BE2C (cell line): ENCODE results near the gene GOLGA2.

Experiments
- DNase-seq: peaks from one replicate; pipeline ENCODE4 v3.0.0-alpha.2; 2020
- H3K27me3 ChIP-seq: fragments of 250-450 bp; sonication (Bioruptor Pico); 2 replicates; pipeline ENCODE4 v1.5.1; 2020; ENCODE audit warnings: mild to moderate bottlenecking
- H3K36me3 ChIP-seq: fragments of 250-450 bp; sonication (Bioruptor Pico); 2 replicates; pipeline ENCODE4 v1.5.1; 2020; ENCODE audit warnings: mild to moderate bottlenecking
- H3K4me1 ChIP-seq: fragments of 250-450 bp; sonication (Bioruptor Pico); 2 replicates; pipeline ENCODE4 v1.5.1; 2020
- H3K4me3 ChIP-seq: 2 replicates; pipeline ENCODE4 v1.5.1; 2011; ENCODE audit warnings: low read depth, low read length
- H3K9me3 ChIP-seq: fragments of 250-450 bp; sonication (Bioruptor Pico); 2 replicates; pipeline ENCODE4 v1.5.1; 2020
- TF ChIP-seq, protein P1 (sequence below): IDR thresholded peaks from 2 replicates; pipeline ENCODE4 v1.5.1; 2012; ENCODE audit warnings: mild to moderate bottlenecking, low read depth, low read length

GOLGA2 gene

GRCh38 chr9:128218518-128219389 lies 57.1 kb downstream of the GOLGA2 start:
- peaks cover 11% of the 10 kb centered on the region for H3K4me1 ChIP-seq
- H3K4me3 ChIP-seq, result peak overlapping the region; percentile 45
- no peaks in the 10 kb centered on the region for H3K27me3 ChIP-seq
- TF ChIP-seq, protein P1, sequence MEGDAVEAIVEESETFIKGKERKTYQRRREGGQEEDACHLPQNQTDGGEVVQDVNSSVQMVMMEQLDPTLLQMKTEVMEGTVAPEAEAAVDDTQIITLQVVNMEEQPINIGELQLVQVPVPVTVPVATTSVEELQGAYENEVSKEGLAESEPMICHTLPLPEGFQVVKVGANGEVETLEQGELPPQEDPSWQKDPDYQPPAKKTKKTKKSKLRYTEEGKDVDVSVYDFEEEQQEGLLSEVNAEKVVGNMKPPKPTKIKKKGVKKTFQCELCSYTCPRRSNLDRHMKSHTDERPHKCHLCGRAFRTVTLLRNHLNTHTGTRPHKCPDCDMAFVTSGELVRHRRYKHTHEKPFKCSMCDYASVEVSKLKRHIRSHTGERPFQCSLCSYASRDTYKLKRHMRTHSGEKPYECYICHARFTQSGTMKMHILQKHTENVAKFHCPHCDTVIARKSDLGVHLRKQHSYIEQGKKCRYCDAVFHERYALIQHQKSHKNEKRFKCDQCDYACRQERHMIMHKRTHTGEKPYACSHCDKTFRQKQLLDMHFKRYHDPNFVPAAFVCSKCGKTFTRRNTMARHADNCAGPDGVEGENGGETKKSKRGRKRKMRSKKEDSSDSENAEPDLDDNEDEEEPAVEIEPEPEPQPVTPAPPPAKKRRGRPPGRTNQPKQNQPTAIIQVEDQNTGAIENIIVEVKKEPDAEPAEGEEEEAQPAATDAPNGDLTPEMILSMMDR, result no peak
- no peaks in the 10 kb centered on the region for H3K9me3 ChIP-seq
- DNase-seq, result peak; percentile 96
- peaks cover 17% of the 10 kb centered on the region for H3K36me3 ChIP-seq

DNA sequence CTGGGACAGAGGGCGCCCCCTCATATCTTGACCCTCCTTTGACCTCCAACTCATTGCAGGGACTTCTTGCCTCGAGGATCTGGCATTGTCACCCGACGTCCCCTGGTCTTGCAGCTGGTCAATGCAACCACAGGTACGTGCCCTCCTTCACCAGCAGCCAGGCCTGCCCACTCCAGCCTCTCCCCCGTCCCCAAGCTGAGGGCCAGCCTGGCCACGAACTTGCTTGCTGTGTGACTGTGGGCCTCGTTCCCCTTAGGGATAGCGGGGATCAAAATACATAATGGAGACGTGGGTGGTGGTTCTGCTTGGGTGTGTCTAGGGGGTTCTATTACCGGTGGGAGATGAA lies 57.7 kb downstream of the GOLGA2 start:
- Histone ChIP-seq H3K4me1 (peaks cover 11% of the 10 kb centered on the region), H3K27me3 (no peaks in the 10 kb centered on the region), H3K36me3 (peaks cover 17% of the 10 kb centered on the region), H3K4me3 (peak overlapping the region; percentile 45), H3K9me3 (no peaks in the 10 kb centered on the region)
- no peak for DNase-seq
- TF ChIP-seq, protein P1, result no peak

- TF ChIP-seq, protein P1, result no peak
- H3K36me3 ChIP-seq, result peaks cover 8% of the 10 kb centered on the region
These were observed 58.8 kb downstream of the GOLGA2 start for GRCh38 chr9:128216781-128217553.

DNA sequence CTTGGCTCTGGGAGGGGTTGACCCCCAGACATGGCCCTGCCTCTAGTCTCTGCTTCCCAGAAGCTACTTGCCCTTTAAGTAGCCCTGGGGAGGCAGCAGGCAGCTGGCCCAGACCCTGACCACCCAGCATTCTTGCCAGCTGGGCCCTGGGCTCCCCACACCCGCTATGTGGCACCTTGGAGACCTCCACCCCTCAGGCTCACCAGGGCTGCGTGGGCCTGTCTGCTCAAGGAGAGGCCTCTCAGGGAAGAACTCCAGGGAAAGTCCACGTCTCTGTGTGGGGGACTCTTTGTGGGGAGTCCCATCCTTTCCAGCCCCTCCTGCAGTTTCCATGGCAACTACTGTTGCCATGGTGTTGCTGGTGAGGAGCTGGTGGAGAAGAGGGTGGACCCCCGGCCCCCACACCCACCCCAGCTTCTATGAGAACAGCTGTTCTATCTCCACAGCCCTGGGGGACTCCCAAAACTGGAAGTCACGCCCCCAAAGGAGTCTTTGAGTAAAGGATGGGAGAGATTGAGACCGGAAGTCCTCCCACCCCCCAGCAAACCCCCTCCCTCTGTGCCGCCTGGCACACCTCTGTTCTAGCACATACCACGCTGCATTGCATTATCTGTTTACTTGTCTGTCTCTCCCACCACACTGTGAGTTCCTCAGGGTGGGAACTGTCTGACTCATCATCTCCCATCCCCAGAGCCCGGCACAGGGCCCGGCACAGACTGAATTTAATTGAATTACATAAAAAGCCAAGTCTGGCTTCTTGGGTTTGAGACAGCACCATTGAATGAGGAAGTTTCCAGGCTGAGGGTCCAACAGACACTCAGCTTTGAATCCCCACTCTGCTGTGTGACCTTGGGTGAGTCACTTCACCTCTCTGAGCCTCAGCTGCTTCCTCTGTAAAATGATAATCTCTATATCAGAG lies 60.1 kb downstream of the GOLGA2 start:
- Histone ChIP-seq H3K4me1 (peaks cover 11% of the 10 kb centered on the region), H3K4me3 (no peak overlapping the region), H3K36me3 (peaks cover 5% of the 10 kb centered on the region), H3K27me3 (no peaks in the 10 kb centered on the region), H3K9me3 (no peaks in the 10 kb centered on the region)
- TF ChIP-seq, protein P1, result no peak
- DNase-seq, result peak; percentile 62

More at GRCh38 chr9:128216781-128217553, 58.8 kb downstream of the GOLGA2 start:
- Histone ChIP-seq H3K27me3 (no peaks in the 10 kb centered on the region), H3K9me3 (no peaks in the 10 kb centered on the region), H3K4me1 (peaks cover 11% of the 10 kb centered on the region), H3K4me3 (no peak overlapping the region)
- DNase-seq, result no peak

GRCh38 chr9:128214571-128215490 lies 61.0 kb downstream of the GOLGA2 start:
- H3K4me1 ChIP-seq, result peaks cover 11% of the 10 kb centered on the region
- TF ChIP-seq, protein P1, result no peak

More at GRCh38 chr9:128214571-128215490, 61.0 kb downstream of the GOLGA2 start:
- Histone ChIP-seq H3K36me3 (no peaks in the 10 kb centered on the region; the same call in 1 of the 2 replicates), H3K27me3 (no peaks in the 10 kb centered on the region), H3K4me3 (no peak overlapping the region), H3K9me3 (no peaks in the 10 kb centered on the region)
- DNase-seq, result no peak
